GM18858 (cell line): ENCODE data around the gene MAST4.
A peak's percentile ranks its signal among the peaks of the same experiment; 100 is the strongest.

Source experiments
- ATAC-seq: cut with Tn5 transposase; IDR thresholded peaks from one replicate; pipeline ENCODE4 v1.9.1; 2021; ENCODE audit not compliant: unreplicated experiment

MAST4 gene

GRCh38 chr5:66945389-66946349, 349.5 kb downstream of the MAST4 start:
- peak; percentile 97 for ATAC-seq

DNA sequence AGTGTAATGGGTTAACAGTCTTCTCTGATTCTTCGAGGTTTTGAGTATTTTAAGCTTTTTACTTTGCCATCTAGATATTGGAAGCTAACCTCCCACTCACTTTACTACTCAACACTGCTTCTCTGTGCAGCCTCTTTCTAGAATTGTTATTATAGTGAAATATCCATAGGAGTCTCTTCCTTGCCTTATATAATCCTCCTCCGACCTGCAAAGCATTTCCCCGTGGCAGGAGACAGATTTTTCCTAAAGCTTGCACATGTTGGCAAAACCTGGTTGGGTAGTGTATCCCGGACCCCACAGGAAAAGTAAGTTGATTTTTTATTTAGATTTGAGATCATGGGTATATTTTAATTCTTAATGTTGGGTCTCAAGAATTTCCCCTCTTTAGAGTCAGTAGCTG, 351.3 kb downstream of the MAST4 start:
- ATAC-seq: no peak

DNA sequence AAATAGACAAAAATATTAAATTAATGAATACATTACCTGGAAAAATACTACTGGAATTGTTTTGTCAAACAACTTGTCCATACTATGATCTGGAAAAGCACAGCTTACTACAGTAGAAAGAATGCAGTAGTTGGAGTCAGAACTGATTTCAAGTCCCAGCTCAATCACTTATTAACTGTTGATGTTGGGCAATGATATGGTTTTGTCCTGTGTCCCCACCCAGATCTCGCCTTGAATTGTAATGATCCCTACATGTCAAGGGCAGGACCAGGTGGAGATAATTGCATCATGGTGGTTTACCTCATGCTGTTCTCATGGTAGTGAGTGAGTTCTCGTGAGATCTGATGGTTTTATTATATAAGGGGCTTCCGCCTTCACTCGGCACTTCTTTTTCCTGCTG, 352.9 kb downstream of the MAST4 start:
- ATAC-seq: no peak

DNA sequence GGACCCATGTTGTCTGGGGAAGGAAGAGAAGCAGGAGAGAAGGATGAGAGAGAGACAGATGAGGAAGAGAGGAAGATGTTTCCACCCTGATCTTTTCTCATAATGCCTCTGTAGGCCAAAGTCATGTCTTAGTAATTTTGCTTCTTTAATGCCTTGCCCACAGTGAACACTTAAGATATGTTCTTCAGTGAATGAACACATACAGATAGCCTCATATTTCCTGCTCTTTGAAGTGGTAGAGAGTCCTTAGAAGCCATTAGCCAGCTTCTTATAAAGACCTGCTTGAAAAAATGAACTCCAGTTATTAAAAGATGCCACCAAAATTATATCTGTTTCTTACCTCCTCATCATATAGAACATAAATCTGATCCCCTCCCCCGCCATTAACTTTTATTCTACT, 356.0 kb downstream of the MAST4 start:
- no peak for ATAC-seq

DNA sequence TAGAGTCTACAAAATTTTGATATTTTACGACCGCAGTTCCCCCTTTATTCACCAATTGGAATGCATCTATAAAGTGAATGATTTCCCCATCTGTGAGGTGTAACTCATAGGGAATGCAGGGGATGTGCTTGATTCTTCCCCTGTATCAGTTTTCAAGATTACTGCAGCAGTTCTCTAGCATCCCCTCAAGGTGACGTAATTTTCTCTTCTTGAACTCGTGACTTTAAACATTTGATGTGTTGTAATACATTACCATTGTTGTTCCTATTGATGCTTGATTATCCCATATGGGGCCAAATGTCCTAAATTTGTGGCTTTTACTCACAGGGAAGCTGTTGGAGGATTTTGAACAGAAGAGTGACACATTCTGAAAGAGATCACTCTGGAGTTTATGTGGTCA, 360.2 kb downstream of the MAST4 start:
- no peak for ATAC-seq

- ATAC-seq: no peak
These were observed 362.2 kb downstream of the MAST4 start for GRCh38 chr5:66958201-66958979.

DNA sequence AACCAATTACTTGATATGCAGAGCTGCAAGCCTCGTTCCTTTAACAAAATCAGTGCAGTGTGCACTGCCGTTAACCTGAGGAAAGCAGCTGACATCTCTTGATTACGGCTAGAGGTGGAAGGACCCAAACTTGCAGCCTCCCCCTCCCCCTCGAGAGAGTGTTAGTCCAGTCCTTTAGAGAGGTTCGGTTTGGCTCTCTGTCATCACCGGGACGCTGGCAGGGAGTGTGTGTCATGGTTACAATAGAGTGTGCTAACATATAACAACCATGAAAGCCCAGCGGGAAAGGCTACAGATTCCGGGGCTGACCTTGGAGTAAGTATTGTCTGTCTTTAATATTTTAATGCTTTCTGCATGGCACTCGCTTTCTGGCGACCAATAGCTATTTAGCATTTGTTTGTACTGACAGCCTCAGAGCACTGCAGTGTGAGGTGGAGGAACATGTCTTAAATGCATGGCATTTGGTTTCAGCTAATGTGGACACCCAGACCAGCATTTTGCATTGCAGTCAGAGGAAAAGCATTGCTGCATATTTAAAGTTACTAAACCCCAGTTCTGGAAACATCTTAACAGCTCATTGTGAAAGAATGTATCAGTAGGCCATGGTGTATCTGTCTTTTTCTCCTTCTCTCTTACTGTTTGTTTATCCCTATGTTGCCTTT, 362.9 kb downstream of the MAST4 start:
- no peak for ATAC-seq

DNA sequence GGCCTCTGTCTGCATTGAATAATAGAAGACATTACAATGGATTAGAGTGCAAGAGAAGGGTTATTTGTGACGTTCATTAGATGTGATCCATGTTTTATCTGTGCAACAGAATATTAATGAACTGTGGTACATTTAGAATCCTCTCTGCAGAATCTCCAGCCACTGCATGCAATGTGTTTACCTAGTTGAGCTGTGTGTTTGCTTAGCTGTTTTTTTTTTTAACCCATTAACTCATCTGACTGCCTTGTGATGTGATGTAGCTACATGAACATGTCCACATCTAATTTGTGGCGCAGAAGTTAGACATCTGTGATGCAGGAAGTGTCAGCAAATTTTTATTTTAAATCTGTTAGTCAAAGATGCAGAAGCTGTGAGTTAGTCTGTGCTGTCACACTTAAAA, 363.5 kb downstream of the MAST4 start:
- ATAC-seq: no peak

DNA sequence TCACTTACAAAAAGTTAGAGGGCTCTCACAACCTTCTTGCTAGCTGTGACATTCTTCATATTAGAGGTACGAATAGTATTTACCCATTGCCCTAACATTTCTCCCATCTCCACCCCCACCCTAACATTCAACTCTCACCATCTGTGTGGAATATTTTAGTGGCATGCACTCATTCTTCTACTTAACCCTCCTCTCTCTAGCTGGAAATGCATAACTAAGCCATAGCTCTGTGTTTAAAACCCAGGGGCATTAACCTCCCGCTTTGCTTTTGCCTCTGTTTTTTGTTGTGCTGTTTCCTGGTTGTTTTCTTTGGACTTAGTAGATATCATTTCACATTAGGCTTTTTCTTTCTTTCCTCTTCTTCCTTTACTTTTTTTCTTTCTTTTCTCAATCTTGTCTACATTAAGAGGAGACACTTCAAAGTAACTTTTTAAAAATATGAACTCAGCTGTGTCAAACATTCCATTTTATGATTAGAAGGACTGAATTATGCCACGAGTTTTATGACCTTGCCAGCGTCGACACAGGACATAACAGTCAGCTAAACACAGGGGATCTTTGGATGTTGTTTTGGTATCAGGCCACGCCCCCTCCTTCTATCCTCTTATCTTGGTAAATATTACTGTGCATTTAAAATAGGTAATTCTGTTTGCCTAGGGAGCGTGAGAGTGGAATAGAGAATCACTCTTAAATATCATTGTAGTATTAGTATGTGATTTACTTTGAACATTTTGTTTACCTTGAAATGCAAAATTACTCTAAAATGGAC, 364.4 kb downstream of the MAST4 start:
- no peak for ATAC-seq

- ATAC-seq: no peak
These were observed 367.4 kb downstream of the MAST4 start for GRCh38 chr5:66963559-66963971.

DNA sequence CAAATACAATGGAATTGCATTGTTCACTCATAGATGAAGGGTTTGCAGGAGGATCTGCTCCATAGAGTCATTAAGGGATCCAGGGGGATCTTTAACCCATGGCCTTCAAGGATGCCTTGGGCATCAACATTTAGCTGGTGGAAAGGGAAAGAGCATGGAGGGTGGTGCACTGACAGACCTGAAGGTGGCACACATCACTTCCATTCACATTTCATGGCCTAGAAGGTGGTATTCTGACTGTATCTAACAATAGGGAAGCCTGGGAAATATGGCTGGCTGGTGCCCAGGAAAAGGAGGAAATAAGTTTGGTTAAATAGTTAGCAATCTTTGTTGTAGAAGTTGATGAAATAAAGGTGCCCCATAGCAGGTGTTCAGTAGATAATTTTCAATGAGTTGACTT, 370.2 kb downstream of the MAST4 start:
- no peak for ATAC-seq

DNA sequence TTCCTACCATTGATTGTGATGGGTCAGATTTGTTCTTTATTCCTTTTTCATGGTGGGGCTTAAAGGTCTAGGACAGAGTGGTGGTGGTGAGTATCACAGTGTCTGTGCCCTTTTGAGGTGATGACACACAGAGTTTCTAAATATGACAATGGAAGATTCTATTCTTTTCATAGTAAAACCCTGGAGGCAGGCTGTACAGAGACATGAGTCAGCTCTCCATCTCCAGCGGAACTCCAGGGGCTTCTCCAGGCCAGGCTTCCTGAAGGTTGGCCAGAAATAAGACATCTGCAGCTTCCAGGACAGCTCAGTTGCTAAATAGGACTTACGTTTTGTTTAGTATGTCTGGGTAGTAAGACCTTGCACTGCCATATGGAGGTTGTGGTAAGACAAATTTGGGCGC, 370.9 kb downstream of the MAST4 start:
- no peak for ATAC-seq

DNA sequence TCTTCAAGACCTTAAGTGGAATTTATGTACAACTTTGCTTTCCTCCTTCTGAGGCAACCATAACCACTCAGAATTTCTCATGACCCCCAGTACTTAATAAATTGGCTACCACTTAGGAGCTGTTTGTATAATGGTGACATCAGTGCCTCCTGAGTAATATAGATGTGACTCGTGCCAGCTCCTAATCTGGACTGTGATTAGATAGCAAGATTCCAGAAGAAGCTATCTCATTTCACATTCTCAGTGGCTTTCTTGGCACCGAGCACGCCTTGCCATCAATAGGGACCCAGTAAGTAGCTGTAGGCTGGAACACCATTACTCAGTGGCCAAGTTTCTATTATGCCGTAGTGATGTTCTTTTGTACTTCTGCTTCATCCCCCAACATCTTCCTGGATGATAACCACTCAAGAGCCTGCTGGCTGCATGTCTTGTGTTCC, 371.7 kb downstream of the MAST4 start:
- no peak for ATAC-seq

DNA sequence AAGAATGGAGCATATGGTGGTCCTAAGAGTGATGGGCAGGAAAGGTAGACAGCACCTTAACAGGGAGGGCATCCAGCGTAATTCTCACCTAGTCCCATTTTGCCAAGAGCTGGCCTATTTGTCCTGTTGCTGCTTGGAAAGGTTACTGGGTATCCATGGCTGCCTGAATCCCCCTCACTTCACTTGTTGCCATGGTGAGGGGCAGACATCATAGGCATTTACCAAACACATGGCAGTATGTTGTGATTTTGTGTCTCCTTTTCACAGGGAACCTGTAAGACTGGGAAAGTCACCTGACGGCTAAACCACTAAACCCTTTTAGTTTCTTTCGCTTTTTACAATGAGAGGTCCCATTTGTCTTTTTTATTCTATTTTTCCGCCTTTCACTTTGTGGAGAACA, 373.3 kb downstream of the MAST4 start:
- no peak for ATAC-seq

- no peak for ATAC-seq
These were observed 373.8 kb downstream of the MAST4 start for GRCh38 chr5:66969963-66970362.

DNA sequence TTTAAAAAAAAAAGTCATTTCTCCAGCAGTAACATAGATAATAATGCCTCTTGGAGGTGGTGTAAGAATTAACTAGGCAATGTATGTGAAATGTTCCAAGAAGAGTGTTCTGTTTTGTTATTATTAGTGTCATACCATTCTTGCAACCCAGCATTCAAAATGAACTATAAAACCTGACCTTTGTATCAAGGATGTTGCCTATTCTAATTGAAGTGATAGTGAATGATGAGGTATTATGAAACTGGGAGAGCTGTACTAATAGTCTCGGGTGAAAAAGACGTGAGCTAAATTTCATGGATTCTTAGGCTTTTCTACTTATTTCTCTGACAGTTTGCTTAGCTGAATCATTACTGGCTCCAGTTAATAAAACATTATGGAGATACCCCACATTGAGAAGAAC, 375.8 kb downstream of the MAST4 start:
- no peak for ATAC-seq

GRCh38 chr5:66974256-66974655, 378.1 kb downstream of the MAST4 start:
- ATAC-seq: no peak

GRCh38 chr5:66976108-66976507, 379.9 kb downstream of the MAST4 start:
- ATAC-seq: no peak

DNA sequence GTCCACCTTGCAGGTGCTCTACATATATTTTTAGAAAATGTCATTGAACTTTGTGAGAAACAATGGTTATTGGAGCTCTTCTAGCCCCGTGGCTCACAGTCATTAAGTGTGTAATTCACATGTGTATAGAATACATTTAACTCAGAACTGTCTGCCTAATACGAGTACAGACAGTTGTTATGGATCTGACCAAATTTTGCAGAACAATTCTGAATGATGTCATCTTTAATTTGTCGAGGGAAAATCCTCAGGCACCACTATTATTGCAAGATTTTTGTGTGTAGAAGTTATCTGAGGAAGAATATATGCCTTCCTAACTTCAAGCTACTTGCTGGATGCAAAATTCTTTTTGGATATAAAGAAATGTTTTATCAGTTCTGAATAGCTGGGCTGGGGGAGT, 383.5 kb downstream of the MAST4 start:
- ATAC-seq: no peak

- ATAC-seq: no peak
These were observed 385.3 kb downstream of the MAST4 start for GRCh38 chr5:66981266-66982055.
